Activated naive CD4-positive, alpha-beta T cell treated with anti-CD3 and anti-CD28 coated beads, Interleukin-2, amount 50 U/mL, for 72 hours (primary cell): Measurements from ENCODE around the gene PPT2. TPM values are rescaled to one million over a fixed set of nuclear protein-coding genes. Genes with fewer than 3 reads are reported as not detected.

Experiments
- ATAC-seq, 2 donors: fragments of 150-1000 bp; cut with Tn5 transposase; 2 replicates each; pipeline ENCODE4 v1.10.0; 2021; ENCODE audit warnings: mild to moderate bottlenecking in 2 of 2, moderate library complexity in 2 of 2
- DNase-seq, 2 donors: peaks; one replicate each; pipeline ENCODE4 v3.0.0; 2021 to 2022; ENCODE audit warnings: low spot score in 2 of 2
- H3K27ac Mint-ChIP-seq, 2 donors: one replicate each; pipeline ENCODE4 v1.8.0; 2022; ENCODE audit warnings: mild to moderate bottlenecking in 2 of 2, mixed read lengths in 2 of 2
- H3K36me3 Mint-ChIP-seq, 2 donors: one replicate each; pipeline ENCODE4 v1.8.0; 2022; ENCODE audit warnings: mixed read lengths in 2 of 2
- H3K9me3 Mint-ChIP-seq, 2 donors: one replicate each; pipeline ENCODE4 v1.8.0; 2022; ENCODE audit warnings: mixed read lengths in 2 of 2
- total RNA-seq, 2 donors: library from RNA; stranded (reverse); gene quantifications; one replicate each; pipeline ENCODE4 v1.2.3, GENCODE V29; 2022

The PPT2 gene, protein sequence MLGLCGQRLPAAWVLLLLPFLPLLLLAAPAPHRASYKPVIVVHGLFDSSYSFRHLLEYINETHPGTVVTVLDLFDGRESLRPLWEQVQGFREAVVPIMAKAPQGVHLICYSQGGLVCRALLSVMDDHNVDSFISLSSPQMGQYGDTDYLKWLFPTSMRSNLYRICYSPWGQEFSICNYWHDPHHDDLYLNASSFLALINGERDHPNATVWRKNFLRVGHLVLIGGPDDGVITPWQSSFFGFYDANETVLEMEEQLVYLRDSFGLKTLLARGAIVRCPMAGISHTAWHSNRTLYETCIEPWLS
- total RNA-seq, result 10 to 100 TPM; 13.6 to 18.7 TPM

DNA sequence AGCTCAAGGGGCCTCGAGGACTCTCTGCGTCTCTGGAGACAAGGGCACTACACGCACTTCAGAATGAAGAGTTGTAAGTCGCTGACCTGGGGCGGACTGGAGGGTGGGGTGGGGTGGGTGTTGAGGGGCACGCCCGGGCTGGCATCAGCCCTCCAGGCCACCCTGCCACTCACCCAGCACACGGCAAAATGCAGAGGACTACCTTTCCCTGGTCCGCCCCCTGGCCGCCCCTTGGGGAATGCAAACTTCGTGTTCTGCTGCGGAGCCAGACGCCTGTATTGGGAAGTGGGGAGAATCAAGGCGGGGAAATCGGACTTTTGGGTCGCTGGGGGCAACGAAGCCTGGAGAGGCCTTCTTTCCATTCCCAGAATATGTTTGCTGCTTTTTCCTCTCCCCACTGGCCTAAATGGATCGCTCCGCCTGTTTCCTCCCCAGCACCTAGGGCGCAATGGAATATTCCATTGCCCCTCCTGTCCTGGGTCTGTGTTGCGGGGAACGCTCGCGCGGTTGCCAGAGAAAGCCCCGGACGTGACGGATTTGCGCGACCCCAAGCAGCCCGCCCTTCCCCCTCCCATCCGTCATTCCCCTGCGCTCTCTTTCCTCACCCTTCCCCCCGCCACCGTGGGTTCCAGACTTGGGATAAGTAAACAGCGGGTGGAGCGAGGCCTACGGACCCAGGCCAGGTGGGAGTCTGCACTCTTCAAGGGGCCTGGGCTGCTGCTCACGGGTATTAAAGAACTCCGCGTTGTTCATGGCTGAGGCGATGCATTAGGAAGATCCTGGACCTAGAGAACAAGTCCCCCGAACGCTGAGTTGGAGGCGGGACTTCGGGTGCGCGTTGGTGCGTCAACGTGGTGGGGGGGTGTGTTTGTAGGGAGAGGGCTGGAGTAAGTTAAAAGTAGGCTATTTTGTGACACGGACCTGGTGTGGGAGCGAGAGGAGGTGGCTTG lies at the start of gene PPT2:
Gene PPT2, plus strand, starts transcription at position 578 of the 950 bp plus-strand sequence. CDS start 454 bp downstream, outside the sequence.
- H3K9me3 Mint-ChIP-seq, result no peaks in the 10 kb centered on the region
- H3K27ac Mint-ChIP-seq, result peak within 1 kb of the TSS; percentile 83 to 95
- peaks cover 11 to 17% of the 10 kb centered on the region in 2 donors for H3K36me3 Mint-ChIP-seq
- peak; percentile 66 to 78 for DNase-seq
- ATAC-seq, result peak; percentile 75 to 80

DNA sequence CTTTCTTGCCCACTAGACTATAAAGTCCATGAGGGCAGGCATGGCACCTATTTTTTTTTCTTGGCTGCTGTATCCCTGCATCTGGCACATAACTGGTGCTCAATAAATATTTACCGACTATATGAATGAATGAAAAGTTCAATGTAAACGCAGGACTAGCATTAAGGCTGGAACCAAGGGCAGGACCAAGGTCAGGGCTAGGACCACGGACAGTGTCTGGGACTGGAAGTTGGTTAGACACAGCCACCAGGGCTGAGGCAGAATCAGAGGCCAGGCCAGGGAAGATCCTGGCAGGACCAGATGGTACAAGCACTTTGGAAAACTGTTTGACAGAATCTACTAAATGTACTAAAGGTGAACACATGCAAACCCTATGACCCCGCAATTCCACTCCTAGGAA lies 48.5 kb upstream of the PPT2 start:
- Mint-ChIP-seq H3K36me3 (no peaks in the 10 kb centered on the region), H3K27ac (no peak overlapping the region), H3K9me3 (no peaks in the 10 kb centered on the region)
- ATAC-seq (no peak), DNase-seq (no peak)

DNA sequence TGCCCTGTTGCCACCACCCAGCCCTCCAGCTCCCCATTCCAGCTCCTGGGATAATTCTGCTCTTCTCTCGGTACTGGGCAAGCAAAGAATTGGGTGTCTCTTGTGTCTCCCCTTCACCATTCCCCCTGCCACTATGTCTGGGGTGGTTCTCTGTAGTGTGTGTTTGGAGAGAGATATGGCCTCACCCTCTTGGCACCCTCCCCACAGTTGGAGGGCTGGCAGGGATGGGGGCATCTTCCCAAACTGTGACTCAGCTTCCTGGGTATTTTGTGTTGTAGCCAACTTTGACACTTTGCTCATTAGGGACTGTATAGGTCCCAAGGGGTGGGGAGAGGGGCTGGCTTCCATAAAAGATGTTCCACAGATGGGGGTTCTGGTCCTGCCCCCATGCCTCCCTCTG lies 46.5 kb upstream of the PPT2 start:
- no peaks in the 10 kb centered on the region for H3K9me3 Mint-ChIP-seq
- H3K27ac Mint-ChIP-seq, result no peak overlapping the region
- H3K36me3 Mint-ChIP-seq, result no peaks in the 10 kb centered on the region
- ATAC-seq (peak in 1 of 2 donors; percentile 19), DNase-seq (no peak)

DNA sequence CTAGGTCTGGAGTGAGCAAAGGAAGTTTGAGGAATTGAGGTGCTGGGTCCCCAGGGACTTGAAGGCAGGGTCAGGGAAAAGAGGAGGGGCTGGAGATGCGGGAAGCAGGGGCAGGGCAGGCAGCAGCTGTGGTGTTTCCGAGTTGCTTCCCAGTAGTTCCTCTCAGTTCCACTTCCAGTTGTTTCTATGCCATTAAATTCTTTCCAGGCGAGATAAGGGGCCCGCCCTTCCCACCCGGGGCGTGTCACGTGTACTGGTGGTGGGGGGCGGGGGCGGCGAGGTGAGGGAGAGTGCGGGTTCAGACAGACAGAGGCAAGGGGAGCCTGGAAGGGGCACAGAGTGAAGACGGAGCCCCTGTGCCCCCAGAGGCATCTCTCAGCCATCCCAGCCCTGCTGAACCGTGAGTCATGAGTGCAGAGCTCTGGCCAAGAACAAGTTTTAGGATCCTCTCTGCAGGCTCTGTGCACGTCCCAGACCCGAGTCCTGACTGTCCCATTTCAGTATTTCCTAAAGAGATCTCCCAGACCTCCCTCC lies 45.8 kb upstream of the PPT2 start:
- ATAC-seq (peak; percentile 25 to 34), DNase-seq (no peak)
- peak overlapping the region in 1 of 2 donors; percentile 80 for H3K27ac Mint-ChIP-seq

DNA sequence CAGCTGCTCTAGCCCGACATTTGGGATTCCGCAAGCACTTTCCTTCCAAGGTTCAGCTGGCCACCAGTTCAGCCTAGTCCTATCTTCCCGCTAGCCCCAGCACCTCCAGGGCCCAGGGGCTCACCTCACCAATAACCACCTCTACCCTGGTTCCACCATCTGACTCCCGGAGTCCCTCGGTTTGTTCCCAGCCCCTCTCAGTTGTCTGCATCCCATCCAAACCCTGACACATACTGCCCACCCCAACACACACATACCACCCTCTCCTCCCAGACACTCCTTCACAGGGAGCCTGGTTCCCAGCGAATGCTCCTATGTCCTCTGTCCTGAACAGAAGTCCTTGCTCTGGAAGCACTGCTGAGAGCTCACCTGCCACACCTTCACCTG lies 45.2 kb upstream of the PPT2 start:
- ATAC-seq (peak; percentile 4 to 14), DNase-seq (no peak)
- H3K36me3 Mint-ChIP-seq, result no peaks in the 10 kb centered on the region
- H3K9me3 Mint-ChIP-seq, result no peaks in the 10 kb centered on the region
- H3K27ac Mint-ChIP-seq, result peak overlapping the region in 1 of 2 donors; percentile 80

More for the DNA sequence above, 45.8 kb upstream of the PPT2 start:
- no peaks in the 10 kb centered on the region for H3K9me3 Mint-ChIP-seq
- no peaks in the 10 kb centered on the region for H3K36me3 Mint-ChIP-seq

DNA sequence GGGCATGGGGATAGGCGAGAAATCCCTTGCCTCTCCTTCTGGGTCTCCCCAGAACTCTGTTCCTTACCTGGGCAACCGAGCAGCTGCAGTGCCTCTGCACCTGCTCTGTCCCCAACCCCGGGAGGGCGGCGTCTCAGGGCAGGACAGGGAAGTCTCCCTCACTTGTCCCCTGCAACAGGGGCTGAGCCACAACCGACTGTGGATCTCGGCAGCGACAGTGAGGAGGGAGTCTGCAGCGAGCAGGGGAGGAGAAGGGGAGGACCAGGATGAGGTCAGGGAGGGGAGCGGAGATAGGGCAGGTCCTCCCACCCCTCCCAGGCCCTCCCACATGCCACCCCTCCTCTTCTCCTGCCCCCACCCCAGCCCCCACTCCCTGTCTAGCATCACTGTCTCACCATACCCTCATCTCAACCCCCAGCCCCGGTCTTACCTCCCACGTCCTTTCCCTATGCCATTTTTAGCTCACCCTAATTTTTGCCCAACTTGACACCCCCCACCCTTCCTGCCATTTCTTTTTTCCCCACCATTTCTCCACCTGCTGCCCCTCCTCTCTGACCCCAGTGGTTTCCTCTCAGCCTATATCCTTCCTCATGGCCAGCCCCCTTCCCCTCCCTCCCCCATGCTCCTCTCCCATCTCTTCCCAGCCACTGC lies 44.7 kb upstream of the PPT2 start, which contains the start of gene TNXB:
Gene TNXB, minus strand, starts transcription at position 225 of the 651 bp plus-strand sequence. CDS start 11,140 bp downstream, outside the sequence.
- H3K27ac Mint-ChIP-seq, result peak within 1 kb of the TSS; percentile 44 to 80
- no peaks in the 10 kb centered on the region for H3K9me3 Mint-ChIP-seq
- ATAC-seq (peak in 1 of 2 donors; percentile 10), DNase-seq (no peak)
- H3K36me3 Mint-ChIP-seq, result no peaks in the 10 kb centered on the region

DNA sequence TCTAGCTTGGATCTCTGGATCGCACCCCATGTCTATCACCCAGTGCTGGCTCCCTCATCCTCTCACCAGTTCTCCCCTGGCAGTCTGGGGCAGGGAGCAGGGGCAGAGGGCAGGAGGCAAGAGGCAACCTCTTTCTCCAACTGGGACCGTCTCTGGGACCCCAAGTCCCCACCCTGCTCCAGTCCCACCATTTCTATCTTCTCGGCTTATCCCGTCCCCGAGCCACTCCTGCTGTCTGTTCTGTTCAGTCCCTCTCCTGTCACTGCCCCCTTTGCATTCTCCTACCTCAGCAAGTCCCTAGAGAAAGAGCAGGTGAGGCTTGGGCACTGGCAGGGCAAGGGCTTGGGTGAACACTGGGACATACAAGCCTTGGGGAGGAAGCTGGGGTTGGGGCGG lies 44.2 kb upstream of the PPT2 start:
- DNase-seq (no peak), ATAC-seq (no peak)
- H3K27ac Mint-ChIP-seq, result peak overlapping the region in 1 of 2 donors; percentile 44
- H3K9me3 Mint-ChIP-seq, result no peaks in the 10 kb centered on the region
- H3K36me3 Mint-ChIP-seq, result no peaks in the 10 kb centered on the region

DNA sequence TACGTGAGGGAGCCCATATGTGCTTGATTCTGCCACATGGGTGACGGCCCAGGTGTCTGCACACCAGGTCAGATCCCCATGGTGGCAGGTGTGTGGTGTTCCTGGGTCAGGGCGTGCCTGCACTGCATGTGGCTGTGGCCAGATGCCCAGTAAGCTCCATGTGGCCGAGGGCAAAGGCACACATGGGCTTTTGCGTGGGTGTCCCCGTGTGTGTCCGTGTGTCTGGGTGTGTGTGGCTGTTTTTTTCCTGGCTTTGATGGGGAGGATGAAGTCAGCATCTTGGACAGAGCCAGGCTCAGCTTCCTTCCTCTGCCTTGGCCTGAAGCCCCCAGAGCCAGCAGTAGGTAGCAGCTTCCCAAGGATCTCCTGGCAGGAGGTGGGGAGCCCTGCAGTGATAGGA lies 43.3 kb upstream of the PPT2 start:
- no peak overlapping the region for H3K27ac Mint-ChIP-seq
- H3K36me3 Mint-ChIP-seq, result no peaks in the 10 kb centered on the region
- no peak for ATAC-seq
- no peaks in the 10 kb centered on the region for H3K9me3 Mint-ChIP-seq
- no peak for DNase-seq

DNA sequence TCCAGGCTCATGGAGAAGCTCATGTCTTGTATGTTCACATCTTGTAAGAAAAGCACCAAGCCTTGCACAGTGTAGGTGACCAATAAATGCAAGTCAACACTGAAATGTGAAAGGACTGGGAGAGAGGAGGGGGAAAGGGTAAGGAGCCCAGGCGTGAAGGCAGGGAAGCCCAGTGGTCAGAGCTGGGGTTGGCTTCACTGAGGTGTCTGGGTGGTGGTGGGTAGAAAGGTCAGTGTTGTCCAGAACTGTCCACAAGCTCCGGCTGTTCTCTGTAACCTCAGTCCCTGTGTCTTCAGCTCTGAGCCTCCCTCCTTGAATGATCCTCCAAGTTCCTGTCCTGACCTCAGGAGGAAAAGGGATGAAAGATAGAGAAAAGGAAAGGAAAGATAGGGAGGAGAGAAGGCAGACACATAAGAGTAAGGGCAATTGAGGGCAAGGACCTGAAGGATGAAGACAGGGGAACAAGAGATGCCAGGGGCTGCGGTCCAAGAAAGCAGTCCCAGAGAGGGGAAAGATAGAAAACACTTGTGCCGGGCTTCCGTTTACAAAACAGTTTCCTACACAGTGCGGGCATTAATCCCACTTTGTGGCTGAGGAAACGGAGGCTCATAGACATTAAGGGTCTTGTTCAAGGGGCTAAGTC lies 42.4 kb upstream of the PPT2 start:
- DNase-seq (no peak), ATAC-seq (no peak)
- Mint-ChIP-seq H3K36me3 (no peaks in the 10 kb centered on the region), H3K9me3 (no peaks in the 10 kb centered on the region), H3K27ac (peak overlapping the region in 1 of 2 donors; percentile 25)

DNA sequence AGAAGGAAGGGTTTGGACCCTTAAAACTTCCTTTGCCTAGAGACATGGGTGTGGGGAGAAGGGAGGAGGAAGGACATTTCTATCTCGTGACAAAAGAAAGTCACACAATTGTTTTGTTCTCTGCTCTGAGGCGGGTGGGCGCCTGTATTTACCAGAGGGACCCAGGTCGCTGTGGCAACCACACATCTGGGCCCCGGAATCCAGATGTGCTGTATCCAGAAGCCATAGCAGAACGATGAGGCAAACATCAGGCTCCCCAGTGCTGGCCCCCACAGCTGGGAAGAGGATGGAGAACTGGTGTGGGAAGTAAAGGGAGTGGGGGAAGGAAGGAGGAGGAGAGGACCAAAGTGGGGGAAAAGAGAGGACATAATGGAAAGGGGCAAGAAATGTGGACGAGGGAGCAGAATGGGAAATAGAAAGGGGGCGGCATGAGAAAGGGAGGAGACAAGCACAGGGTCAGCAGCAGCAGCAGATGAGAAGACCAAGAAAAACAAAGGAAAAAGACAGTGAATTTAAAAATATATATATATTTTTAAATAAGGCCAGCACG lies 41.4 kb upstream of the PPT2 start:
- Mint-ChIP-seq H3K9me3 (no peaks in the 10 kb centered on the region), H3K27ac (peak overlapping the region in 1 of 2 donors; percentile 16), H3K36me3 (no peaks in the 10 kb centered on the region)
- no peak for ATAC-seq
- no peak for DNase-seq

DNA sequence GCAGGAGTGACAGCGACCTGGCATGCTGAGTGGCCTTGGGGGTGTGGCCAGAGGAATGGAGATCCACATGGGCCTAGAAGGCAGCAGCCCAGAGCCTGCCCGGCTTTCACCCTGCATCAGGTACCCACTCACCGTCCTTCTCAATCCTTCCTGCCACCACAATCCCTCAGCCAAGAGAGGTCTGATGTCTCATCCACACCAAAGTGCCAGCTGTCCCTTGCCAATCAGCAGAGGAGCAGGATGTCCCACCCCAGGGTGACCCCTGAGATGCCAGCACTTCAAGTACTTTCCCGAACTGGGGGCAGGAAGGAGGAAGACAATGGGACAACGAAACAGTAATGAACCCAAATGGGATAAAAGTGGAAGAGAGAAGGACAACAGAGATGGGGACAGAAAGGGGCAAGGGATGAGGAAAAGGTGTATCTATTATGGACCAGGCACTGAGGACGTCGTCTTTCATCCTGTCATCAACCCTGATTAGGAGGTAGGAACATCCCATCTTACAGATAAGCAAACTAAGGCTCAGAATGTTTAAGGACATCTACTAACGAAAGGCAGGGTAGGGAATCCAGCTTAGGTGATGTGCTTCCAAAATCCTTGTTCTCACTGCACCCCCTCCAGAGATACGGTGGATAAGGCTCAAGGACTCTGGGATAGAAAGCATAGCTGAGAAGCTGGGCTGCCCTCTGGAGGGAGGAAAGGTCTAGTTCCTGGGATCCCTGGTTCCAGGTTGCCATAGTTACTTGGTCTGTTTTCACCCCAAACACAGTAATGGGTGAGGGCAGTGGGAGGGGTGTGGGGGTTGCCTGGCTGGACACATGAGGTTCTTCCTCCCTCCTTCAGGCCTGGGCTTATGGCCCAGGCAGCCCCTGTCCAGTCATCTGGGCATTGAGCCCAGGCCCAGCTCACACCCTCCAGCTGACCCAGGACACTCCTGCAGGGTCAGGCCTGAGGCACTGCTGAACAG lies 40.3 kb upstream of the PPT2 start:
- no peaks in the 10 kb centered on the region for H3K36me3 Mint-ChIP-seq
- H3K9me3 Mint-ChIP-seq, result no peaks in the 10 kb centered on the region
- ATAC-seq (no peak), DNase-seq (no peak)
- H3K27ac Mint-ChIP-seq, result peak overlapping the region in 1 of 2 donors; percentile 16

DNA sequence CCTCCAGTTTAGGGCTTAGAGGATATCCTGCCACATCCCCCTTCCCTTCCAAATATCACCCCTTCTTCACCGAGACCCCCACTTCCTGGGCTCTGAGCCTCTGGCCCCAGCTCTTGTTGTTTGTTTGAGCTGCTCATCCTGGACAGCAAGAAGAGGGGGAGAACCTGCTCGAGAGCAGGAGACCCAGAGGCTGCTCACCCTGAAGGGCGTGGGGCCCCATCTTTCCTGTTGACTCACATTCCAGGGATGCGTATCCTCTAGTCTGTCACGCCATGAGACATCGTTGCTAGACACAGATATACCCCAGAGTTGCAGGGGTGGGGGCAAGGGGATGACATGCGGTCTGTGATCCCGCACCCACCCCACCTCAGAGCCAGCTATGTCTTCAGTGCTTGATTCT lies 39.1 kb upstream of the PPT2 start:
- peak overlapping the region in 1 of 2 donors; percentile 76 for H3K27ac Mint-ChIP-seq
- DNase-seq (no peak), ATAC-seq (no peak)
- H3K9me3 Mint-ChIP-seq, result no peaks in the 10 kb centered on the region
- no peaks in the 10 kb centered on the region for H3K36me3 Mint-ChIP-seq

DNA sequence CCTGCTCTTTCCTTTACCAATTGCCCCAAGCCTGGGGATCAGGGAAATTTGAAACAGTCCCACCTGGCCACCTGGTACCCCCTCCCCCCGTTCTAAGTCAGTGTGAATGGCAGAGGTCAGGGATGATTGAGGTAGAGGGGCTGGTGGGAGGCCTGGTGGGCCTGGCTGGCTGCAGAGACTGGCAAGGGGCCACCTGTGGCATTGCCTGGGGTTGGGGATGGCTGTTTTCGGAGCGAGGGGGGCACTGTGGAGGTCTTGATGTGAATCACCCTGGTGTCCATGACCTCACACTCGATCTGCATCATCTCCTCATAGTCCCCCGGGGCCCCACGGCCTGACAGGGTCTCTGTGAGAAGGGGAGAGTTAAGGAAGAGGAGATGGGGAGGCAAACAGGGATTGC lies 38.3 kb upstream of the PPT2 start:
- Mint-ChIP-seq H3K9me3 (no peaks in the 10 kb centered on the region), H3K36me3 (no peaks in the 10 kb centered on the region), H3K27ac (peak overlapping the region in 1 of 2 donors; percentile 32)
- ATAC-seq (no peak), DNase-seq (no peak)

DNA sequence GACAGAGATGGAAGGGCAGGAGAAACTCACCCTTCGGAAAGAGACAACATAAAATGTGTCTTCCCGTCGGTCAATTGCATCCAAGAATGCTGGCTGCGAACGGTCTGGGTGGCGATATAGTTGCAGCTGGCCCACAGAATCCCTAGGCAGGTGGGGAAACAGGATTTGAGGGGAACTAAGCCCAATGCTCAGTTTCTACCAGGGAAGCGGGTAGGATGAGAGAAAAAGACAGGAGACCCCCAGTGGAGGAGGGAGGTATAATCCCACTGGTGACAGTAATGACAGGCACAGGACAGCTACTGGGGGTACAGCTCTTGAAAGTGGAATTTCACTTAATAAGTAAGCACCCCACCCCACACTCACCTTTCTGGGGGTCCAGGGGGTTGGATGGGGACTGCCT lies 37.3 kb upstream of the PPT2 start:
- H3K27ac Mint-ChIP-seq, result no peak overlapping the region
- ATAC-seq, result no peak

DNA sequence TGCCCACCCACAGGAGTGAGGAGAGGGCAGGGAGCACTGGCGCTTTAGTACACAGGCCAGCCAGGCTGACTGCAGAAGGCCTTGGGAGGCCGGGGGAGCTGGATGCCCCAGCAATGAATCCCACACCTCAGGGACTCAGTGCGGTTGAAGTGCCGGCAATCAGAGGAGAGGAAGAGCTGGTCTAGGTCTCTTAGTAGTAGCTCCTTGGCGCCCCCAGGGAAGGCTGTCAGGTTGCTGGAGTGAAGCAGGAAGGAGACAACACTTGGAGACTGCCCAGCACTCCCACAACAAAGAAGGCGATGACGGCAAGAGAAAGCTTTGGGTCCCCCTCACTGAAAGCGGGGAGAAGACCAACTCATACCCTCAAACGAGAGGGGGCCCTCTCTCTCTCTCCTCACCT lies 36.5 kb upstream of the PPT2 start:
- H3K27ac Mint-ChIP-seq, result no peak overlapping the region
- peaks cover 0 to 5% of the 10 kb centered on the region in 2 donors for H3K36me3 Mint-ChIP-seq
- no peak for DNase-seq
- H3K9me3 Mint-ChIP-seq, result no peaks in the 10 kb centered on the region
- no peak for ATAC-seq

More for the DNA sequence above, 37.3 kb upstream of the PPT2 start:
- DNase-seq, result no peak
- Mint-ChIP-seq H3K9me3 (no peaks in the 10 kb centered on the region), H3K36me3 (peaks cover 0 to under 1% of the 10 kb centered on the region in 2 donors)
